Activated naive CD4-positive, alpha-beta T cell treated with anti-CD3 and anti-CD28 coated beads, Interleukin-2, amount 50 U/mL, for 72 hours (primary cell): Measurements from ENCODE around the gene IFNLR1. TPM values are rescaled to one million over a fixed set of nuclear protein-coding genes. Genes with fewer than 3 reads are reported as not detected.

Source experiments
- ATAC-seq, 2 donors: fragments of 150-1000 bp; cut with Tn5 transposase; 2 replicates each; pipeline ENCODE4 v1.10.0; 2021; ENCODE audit warnings: mild to moderate bottlenecking in 2 of 2, moderate library complexity in 2 of 2
- DNase-seq, 2 donors: peaks; one replicate each; pipeline ENCODE4 v3.0.0; 2021 to 2022; ENCODE audit warnings: low spot score in 2 of 2
- H3K27ac Mint-ChIP-seq, 2 donors: one replicate each; pipeline ENCODE4 v1.8.0; 2022; ENCODE audit warnings: mild to moderate bottlenecking in 2 of 2, mixed read lengths in 2 of 2
- H3K36me3 Mint-ChIP-seq, 2 donors: one replicate each; pipeline ENCODE4 v1.8.0; 2022; ENCODE audit warnings: mixed read lengths in 2 of 2
- H3K9me3 Mint-ChIP-seq, 2 donors: one replicate each; pipeline ENCODE4 v1.8.0; 2022; ENCODE audit warnings: mixed read lengths in 2 of 2
- total RNA-seq, 2 donors: library from RNA; stranded (reverse); gene quantifications; one replicate each; pipeline ENCODE4 v1.2.3, GENCODE V29; 2022

The IFNLR1 gene
- total RNA-seq, 2 donors from 2014 or later = 5.0 to 6.3 TPM

- Mint-ChIP-seq H3K36me3 (peaks cover 6 to 9% of the 10 kb centered on the region in 2 donors), H3K27ac (no peak overlapping the region), H3K9me3 (no peaks in the 10 kb centered on the region)
- DNase-seq (no peak), ATAC-seq (no peak)
Observed at GRCh38 chr1:24165500-24165899, 21.6 kb downstream of the IFNLR1 start.

DNA sequence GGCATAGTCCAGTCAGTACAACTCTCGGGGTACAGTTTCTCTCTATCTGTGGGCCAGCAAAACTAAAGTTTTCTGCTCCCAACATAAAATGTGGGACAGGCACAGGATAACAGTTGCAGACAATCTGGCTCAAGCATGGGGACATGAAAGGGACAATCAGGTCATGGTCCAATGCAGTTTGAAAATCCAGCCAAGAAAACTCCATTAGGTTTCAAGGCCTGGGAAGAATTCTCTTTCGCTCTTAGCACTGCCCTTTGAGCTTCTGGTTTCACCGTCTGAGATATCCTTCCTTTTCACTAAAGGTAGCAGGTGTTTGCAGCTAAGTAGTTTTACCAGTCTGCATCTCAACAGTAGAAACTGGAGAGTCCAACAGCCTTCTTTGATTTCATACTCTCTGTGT, 23.1 kb downstream of the IFNLR1 start:
- peaks cover 6 to 9% of the 10 kb centered on the region in 2 donors for H3K36me3 Mint-ChIP-seq
- DNase-seq = no peak
- no peak for ATAC-seq
- H3K9me3 Mint-ChIP-seq = no peaks in the 10 kb centered on the region
- no peak overlapping the region for H3K27ac Mint-ChIP-seq

- Mint-ChIP-seq H3K9me3 (no peaks in the 10 kb centered on the region), H3K27ac (peak overlapping the region; percentile 11 to 73), H3K36me3 (peaks cover 6 to 9% of the 10 kb centered on the region in 2 donors)
- no peak for ATAC-seq
- no peak for DNase-seq
Observed at GRCh38 chr1:24162201-24162600, 24.9 kb downstream of the IFNLR1 start.

- Mint-ChIP-seq H3K9me3 (no peaks in the 10 kb centered on the region), H3K27ac (peak overlapping the region in 1 of 2 donors; percentile 11), H3K36me3 (peaks cover 6 to 9% of the 10 kb centered on the region in 2 donors)
- DNase-seq (no peak), ATAC-seq (no peak)
Observed at GRCh38 chr1:24161270-24161669, 25.8 kb downstream of the IFNLR1 start.

DNA sequence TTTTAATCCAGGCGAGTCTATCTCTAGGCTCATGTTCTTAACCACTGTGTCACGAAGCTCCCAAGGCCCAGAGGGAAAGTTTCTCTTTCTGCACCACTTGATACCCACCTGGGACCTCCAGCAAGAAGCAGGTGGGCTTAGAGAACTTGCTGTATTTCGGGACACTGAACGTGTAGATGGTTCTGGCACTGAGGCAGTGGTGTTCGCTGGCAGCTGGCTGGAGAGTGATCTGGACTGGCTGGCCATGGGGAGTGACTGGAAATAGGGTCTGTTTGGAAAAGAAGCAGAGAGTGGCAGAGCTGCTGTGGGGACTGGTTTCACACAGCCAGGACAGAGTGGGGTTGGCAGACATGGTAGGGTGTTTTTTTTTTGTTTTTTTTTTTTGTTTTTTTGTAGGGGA, 27.7 kb downstream of the IFNLR1 start:
- DNase-seq (no peak), ATAC-seq (no peak)
- Mint-ChIP-seq H3K27ac (no peak overlapping the region), H3K36me3 (no peaks in the 10 kb centered on the region), H3K9me3 (no peaks in the 10 kb centered on the region)

GRCh38 chr1:24157918-24158481, 29.1 kb downstream of the IFNLR1 start:
- Mint-ChIP-seq H3K9me3 (no peaks in the 10 kb centered on the region), H3K36me3 (no peaks in the 10 kb centered on the region), H3K27ac (peak overlapping the region in 1 of 2 donors; percentile 36)
- no peak for ATAC-seq
- DNase-seq = no peak

GRCh38 chr1:24156542-24157260, 30.4 kb downstream of the IFNLR1 start:
- ATAC-seq (no peak), DNase-seq (no peak)
- Mint-ChIP-seq H3K27ac (no peak overlapping the region), H3K36me3 (no peaks in the 10 kb centered on the region), H3K9me3 (no peaks in the 10 kb centered on the region)

- H3K36me3 Mint-ChIP-seq = no peaks in the 10 kb centered on the region
- no peak for ATAC-seq
- DNase-seq = no peak
- H3K9me3 Mint-ChIP-seq = no peaks in the 10 kb centered on the region
- H3K27ac Mint-ChIP-seq = no peak overlapping the region
Observed at GRCh38 chr1:24155011-24155782, 31.9 kb downstream of the IFNLR1 start.

- no peak overlapping the region for H3K27ac Mint-ChIP-seq
- DNase-seq (no peak), ATAC-seq (no peak)
- no peaks in the 10 kb centered on the region for H3K9me3 Mint-ChIP-seq
- no peaks in the 10 kb centered on the region for H3K36me3 Mint-ChIP-seq
Observed at GRCh38 chr1:24154215-24154614, 32.9 kb downstream of the IFNLR1 start.

GRCh38 chr1:24152631-24153494, 34.2 kb downstream of the IFNLR1 start:
- no peak for ATAC-seq
- DNase-seq = no peak
- H3K9me3 Mint-ChIP-seq = no peaks in the 10 kb centered on the region
- no peaks in the 10 kb centered on the region for H3K36me3 Mint-ChIP-seq
- H3K27ac Mint-ChIP-seq = no peak overlapping the region

GRCh38 chr1:24151175-24151533, 35.9 kb downstream of the IFNLR1 start:
- no peak for ATAC-seq
- no peak for DNase-seq
- Mint-ChIP-seq H3K27ac (peak overlapping the region in 1 of 2 donors; percentile 11), H3K36me3 (no peaks in the 10 kb centered on the region), H3K9me3 (no peaks in the 10 kb centered on the region)

GRCh38 chr1:24150234-24151174, 36.6 kb downstream of the IFNLR1 start:
- Mint-ChIP-seq H3K36me3 (no peaks in the 10 kb centered on the region), H3K9me3 (no peaks in the 10 kb centered on the region), H3K27ac (peak overlapping the region in 1 of 2 donors; percentile 11)
- ATAC-seq (peak; percentile 90 to 92), DNase-seq (peak; percentile 84 to 96)

- ATAC-seq (peak; percentile 75 to 76), DNase-seq (peak in 1 of 2 donors; percentile 27)
- Mint-ChIP-seq H3K36me3 (no peaks in the 10 kb centered on the region), H3K27ac (peak overlapping the region in 1 of 2 donors; percentile 11), H3K9me3 (no peaks in the 10 kb centered on the region)
Observed at GRCh38 chr1:24149866-24150233, 37.2 kb downstream of the IFNLR1 start.

DNA sequence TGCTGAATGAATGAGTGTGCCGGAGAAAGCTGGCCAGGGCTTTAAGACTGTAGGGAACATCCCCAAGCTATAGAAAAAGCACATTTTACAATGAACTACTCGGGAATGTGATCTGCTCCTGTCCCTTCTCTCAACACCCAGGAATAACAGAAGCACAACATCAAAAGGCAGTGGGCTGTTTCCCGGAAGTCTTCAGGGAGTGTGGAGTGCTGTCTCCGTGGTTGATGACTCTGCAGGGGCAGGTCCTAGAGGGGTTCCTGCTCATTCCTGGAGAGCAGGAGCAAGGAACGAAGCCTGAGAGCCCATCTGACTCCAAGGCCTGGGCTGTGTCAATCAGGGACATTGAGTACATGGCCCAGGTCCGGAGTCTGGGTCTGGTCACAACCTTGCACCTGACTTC, 39.3 kb downstream of the IFNLR1 start:
- H3K27ac Mint-ChIP-seq = no peak overlapping the region
- DNase-seq (no peak), ATAC-seq (no peak)
- H3K36me3 Mint-ChIP-seq = no peaks in the 10 kb centered on the region
- no peaks in the 10 kb centered on the region for H3K9me3 Mint-ChIP-seq

DNA sequence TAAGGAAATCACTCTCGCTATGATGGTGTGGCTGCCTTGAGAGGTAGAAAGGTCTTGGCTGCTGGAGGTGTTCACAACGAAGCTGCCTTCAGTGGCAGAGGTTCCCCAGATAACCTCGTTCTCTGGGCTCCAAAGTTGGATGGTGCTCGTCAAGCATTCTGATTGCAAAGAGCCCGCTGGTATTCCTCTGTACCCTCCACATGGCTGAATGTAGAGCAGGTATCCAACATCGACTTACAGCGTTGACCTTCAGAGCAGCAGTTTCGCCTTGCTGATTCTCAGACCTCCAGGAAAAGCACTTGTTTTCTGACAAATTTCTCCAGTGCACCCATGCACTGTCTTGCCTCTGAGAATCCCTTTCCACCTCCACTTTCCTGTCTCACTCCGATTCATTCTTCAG, 39.9 kb downstream of the IFNLR1 start:
- Mint-ChIP-seq H3K9me3 (no peaks in the 10 kb centered on the region), H3K27ac (no peak overlapping the region), H3K36me3 (no peaks in the 10 kb centered on the region)
- no peak for DNase-seq
- ATAC-seq = no peak
